Activated CD4-positive, alpha-beta T cell treated with anti-CD3 and anti-CD28 coated beads, Interleukin-2, amount 50 U/mL, for 16 hours (primary cell): Measurements from ENCODE around the gene OTUD1.

Source experiments
- DNase-seq: peaks from one replicate; pipeline ENCODE4 v3.0.0-alpha.2; 2020

Gene OTUD1

DNA sequence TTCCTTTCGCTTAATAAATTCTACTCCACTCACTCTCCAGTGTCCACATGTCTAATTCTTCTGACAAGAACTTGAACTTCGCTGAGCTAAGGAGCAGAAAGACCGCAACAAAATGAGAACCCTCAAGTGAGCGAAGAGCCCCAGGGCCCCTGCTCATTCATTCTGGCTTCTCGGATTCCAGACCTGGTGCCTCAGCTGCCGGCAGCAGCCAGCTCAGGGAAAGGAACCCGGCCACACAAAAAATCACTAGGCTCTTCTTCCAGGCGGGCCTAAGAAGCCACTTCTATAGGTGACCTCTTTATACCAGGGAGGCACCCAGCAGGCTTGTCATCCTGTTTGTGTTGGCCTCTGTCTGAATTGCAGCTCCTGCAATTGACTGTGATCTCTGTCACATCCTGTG is 33.3 kb downstream of the OTUD1 start:
- DNase-seq: no peak

DNA sequence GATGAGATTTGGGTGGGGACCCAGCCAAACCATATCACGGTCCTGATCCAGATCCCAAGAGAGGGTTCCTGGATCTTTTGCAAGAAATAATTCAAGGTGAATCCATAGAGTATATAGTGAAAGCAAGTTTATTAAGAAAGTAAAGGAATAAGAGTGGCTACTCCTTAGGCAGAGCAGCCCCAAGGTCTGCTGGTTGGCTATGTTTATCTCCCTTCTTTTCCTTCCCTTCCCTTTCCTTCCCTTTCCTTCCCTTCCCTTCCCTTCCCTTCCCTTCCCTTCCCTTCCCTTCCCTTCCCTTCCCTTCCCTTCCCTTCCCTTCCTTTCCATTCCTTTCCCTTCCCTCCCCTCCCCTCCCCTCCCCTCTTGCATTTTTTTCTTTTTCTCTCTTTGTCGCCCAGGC is 35.2 kb downstream of the OTUD1 start:
- DNase-seq: no peak

DNA sequence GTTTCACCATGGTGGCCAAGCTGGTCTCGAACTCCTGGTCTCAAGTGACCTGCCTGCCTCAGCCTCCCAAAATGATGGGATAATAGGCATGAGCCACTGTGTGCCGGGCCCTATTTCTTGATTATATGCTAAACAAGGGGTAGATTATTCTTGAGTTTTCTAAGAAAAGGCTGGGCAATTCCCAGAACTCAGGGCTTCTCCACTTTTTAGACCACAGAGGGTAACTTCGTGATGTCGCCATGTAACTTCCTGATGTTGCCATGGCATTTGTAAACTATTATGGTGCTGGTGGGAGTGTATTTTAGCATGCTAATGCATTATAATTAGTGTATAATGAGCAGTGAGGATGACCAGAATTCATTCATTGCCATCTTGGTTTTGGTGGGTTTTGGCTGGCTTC is 35.8 kb downstream of the OTUD1 start:
- no peak for DNase-seq

DNA sequence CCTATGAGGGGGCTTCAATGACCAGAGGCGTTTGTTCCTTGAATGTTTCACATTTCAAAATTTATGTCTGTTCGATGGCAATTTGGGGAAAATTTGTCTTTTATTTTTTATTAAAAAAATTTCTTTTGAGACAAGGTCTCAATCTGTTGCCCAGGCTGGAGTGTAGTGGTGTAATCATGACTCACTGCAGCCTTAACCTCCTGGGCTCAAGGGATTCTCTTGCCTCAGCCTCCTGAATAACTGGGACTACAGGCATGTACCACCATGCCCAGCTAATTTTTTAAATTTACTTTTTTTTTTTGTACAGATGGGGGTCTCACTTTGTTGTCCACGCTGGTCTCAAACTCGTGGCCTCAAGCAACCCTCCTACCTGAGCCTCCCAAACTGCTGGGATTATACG is 39.7 kb downstream of the OTUD1 start:
- no peak for DNase-seq

DNA sequence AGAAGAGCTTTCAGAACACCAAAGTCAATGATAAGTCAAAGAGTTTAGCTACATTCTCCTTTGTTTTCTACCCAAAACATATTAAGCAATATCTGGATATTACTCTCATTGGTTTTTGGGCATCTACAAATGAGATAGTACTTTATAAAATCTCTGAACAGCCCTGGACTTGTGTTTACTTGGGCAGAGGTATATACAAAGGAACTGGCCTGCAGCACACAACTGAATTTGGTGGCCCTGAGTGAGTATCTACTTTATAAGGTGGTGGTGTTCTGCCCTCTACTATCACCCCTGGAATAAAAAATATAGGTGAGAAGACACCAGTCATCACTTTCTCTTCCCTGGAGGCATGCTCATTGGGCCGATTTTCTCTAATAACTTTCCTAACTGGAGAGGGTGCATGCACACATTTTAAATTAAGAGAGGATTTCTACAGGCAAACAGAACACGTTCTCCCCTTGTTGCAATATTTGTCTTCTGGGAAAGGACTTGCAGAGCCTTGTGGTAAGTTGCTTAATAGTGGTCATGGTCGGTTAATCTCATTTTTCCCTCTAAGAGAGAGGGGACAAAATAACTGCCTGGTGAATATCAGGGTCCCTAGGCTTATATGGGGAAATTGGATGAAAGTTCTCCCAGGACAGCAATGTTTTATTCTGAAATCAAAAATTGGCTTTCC is 41.1 kb downstream of the OTUD1 start:
- DNase-seq: no peak

DNA sequence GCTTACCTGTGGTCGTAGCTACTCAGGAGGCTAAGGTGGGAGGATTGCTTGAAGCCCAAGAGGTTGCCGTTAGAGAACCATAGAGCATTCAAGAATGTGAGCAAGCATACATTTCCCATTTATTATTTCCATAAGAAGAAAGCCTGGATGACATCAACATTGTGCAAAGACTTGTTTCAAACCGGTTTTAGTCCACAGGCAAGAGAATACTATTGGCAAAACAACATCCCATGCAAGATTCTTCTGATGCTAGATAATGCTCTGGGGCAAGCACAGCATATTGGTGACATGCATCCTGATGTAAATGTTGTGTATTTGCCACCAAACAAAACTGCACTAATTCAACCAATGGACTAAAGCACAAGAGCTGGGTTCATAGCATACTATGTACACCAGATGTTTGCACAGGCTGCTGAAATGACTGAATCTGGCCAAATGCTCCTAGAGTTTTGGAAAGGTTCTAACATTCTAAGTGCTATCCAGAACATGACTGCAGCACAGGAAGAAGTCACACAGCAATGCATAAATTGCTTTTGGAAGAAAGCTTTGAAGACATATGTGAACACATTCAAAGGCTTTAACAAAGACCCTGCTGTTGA is 42.6 kb downstream of the OTUD1 start:
- no peak for DNase-seq

DNA sequence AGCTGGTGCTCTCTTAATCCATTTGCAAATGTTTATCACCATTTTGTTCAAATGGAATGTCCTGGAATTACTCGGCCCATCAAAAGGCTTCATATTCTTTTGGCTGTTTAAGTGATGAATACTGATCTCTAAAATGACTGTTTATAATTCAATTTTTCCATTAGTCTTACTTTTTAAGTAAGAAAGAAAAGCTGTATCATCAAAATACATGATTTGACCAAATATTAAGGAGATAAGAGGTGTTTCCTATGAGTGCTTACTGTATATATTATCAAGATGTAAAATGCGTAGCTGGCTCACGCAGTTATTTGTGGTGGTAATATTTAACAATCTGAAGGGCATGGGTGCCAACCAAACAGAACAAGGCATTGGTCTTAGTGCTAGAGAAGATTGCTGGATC is 51.2 kb downstream of the OTUD1 start:
- no peak for DNase-seq
